Measurements from ENCODE around the gene UBE4B.
A peak's percentile ranks its signal among the peaks of the same experiment; 100 is the strongest.

The UBE4B gene

GRCh38 chr1:10042746-10043145 is 10.0 kb downstream of the UBE4B start:
- no peak for DNase-seq (ENCODE audit: low read depth)

GRCh38 chr1:10045480-10046355 is 13.0 kb downstream of the UBE4B start:
- no peak for DNase-seq (ENCODE audit: low read depth)

- DNase-seq (ENCODE audit: low read depth), result no peak
Measured at GRCh38 chr1:10046356-10047085, 13.8 kb downstream of the UBE4B start.

GRCh38 chr1:10048601-10049000 is 15.8 kb downstream of the UBE4B start:
- DNase-seq (ENCODE audit: low read depth), result no peak

- DNase-seq (ENCODE audit: low read depth), result no peak
Measured at GRCh38 chr1:10050611-10051010, 17.9 kb downstream of the UBE4B start.

- DNase-seq (ENCODE audit: low read depth), result no peak
Measured at GRCh38 chr1:10051656-10052055, 18.9 kb downstream of the UBE4B start.

GRCh38 chr1:10052347-10052746 is 19.6 kb downstream of the UBE4B start:
- DNase-seq (ENCODE audit: low read depth), result no peak

GRCh38 chr1:10054465-10054864 is 21.7 kb downstream of the UBE4B start:
- no peak for DNase-seq (ENCODE audit: low read depth)

- DNase-seq (ENCODE audit: low read depth), result no peak
Measured at GRCh38 chr1:10056599-10056987, 23.8 kb downstream of the UBE4B start.

GRCh38 chr1:10057343-10057742 is 24.6 kb downstream of the UBE4B start:
- peak; percentile 72 for DNase-seq (ENCODE audit: low read depth)

GRCh38 chr1:10057796-10058195 is 25.0 kb downstream of the UBE4B start:
- no peak for DNase-seq (ENCODE audit: low read depth)

- no peak for DNase-seq (ENCODE audit: low read depth)
Measured at GRCh38 chr1:10059342-10059718, 26.6 kb downstream of the UBE4B start.

GRCh38 chr1:10060311-10061100 is 27.7 kb downstream of the UBE4B start:
- no peak for DNase-seq (ENCODE audit: low read depth)

GRCh38 chr1:10061276-10061675 is 28.5 kb downstream of the UBE4B start:
- DNase-seq (ENCODE audit: low read depth), result no peak

- DNase-seq (ENCODE audit: low read depth), result no peak
Measured at GRCh38 chr1:10063878-10064277, 31.1 kb downstream of the UBE4B start.

GRCh38 chr1:10064416-10065343 is 31.9 kb downstream of the UBE4B start:
- no peak for DNase-seq (ENCODE audit: low read depth)

- no peak for DNase-seq (ENCODE audit: low read depth)
Measured at GRCh38 chr1:10065344-10065685, 32.6 kb downstream of the UBE4B start.

GRCh38 chr1:10065760-10066159 is 33.0 kb downstream of the UBE4B start:
- no peak for DNase-seq (ENCODE audit: low read depth)

- DNase-seq (ENCODE audit: low read depth), result no peak
Measured at GRCh38 chr1:10068605-10069294, 36.0 kb downstream of the UBE4B start.

- DNase-seq (ENCODE audit: low read depth), result peak; percentile 52
Measured at GRCh38 chr1:10070206-10070605, 37.4 kb downstream of the UBE4B start.

- no peak for DNase-seq (ENCODE audit: low read depth)
Measured at GRCh38 chr1:10071640-10072039, 38.9 kb downstream of the UBE4B start.
